Measurements from ENCODE around the gene KIAA1328.

KIAA1328 gene

GRCh38 chr18:37252854-37253393 lies 424.0 kb downstream of the KIAA1328 start:
- DNase-seq (ENCODE audit: low read depth in 2 of 2), result no peak

GRCh38 chr18:37253394-37254235 lies 424.7 kb downstream of the KIAA1328 start:
- no peak for DNase-seq (ENCODE audit: low read depth in 2 of 2)

GRCh38 chr18:37254236-37254754 lies 425.4 kb downstream of the KIAA1328 start:
- no peak for DNase-seq (ENCODE audit: low read depth in 2 of 2)

GRCh38 chr18:37254973-37255372 lies 426.0 kb downstream of the KIAA1328 start:
- no peak for DNase-seq (ENCODE audit: low read depth in 2 of 2)

GRCh38 chr18:37258131-37258530 lies 429.2 kb downstream of the KIAA1328 start:
- DNase-seq (ENCODE audit: low read depth in 2 of 2), result no peak

- DNase-seq (ENCODE audit: low read depth in 2 of 2), result no peak
These were observed 429.9 kb downstream of the KIAA1328 start for GRCh38 chr18:37258819-37259218.

- no peak for DNase-seq (ENCODE audit: low read depth in 2 of 2)
These were observed 430.8 kb downstream of the KIAA1328 start for GRCh38 chr18:37259711-37260110.

- DNase-seq (ENCODE audit: low read depth in 2 of 2), result no peak
These were observed 431.6 kb downstream of the KIAA1328 start for GRCh38 chr18:37260367-37261093.

GRCh38 chr18:37261246-37261840 lies 432.4 kb downstream of the KIAA1328 start:
- no peak for DNase-seq (ENCODE audit: low read depth in 2 of 2)

- no peak for DNase-seq (ENCODE audit: low read depth in 2 of 2)
These were observed 433.1 kb downstream of the KIAA1328 start for GRCh38 chr18:37261988-37262387.

- no peak for DNase-seq (ENCODE audit: low read depth in 2 of 2)
These were observed 436.0 kb downstream of the KIAA1328 start for GRCh38 chr18:37264956-37265355.

- DNase-seq (ENCODE audit: low read depth in 2 of 2), result no peak
These were observed 436.5 kb downstream of the KIAA1328 start for GRCh38 chr18:37265382-37265781.

GRCh38 chr18:37266290-37266689 lies 437.4 kb downstream of the KIAA1328 start:
- DNase-seq (ENCODE audit: low read depth in 2 of 2), result no peak

- no peak for DNase-seq (ENCODE audit: low read depth in 2 of 2)
These were observed 441.2 kb downstream of the KIAA1328 start for GRCh38 chr18:37270038-37270665.

GRCh38 chr18:37270666-37271052 lies 441.7 kb downstream of the KIAA1328 start:
- no peak for DNase-seq (ENCODE audit: low read depth in 2 of 2)

- no peak for DNase-seq (ENCODE audit: low read depth in 2 of 2)
These were observed 443.3 kb downstream of the KIAA1328 start for GRCh38 chr18:37272226-37272625.

- DNase-seq (ENCODE audit: low read depth in 2 of 2), result no peak
These were observed 443.9 kb downstream of the KIAA1328 start for GRCh38 chr18:37272841-37273240.

- no peak for DNase-seq (ENCODE audit: low read depth in 2 of 2)
These were observed 445.6 kb downstream of the KIAA1328 start for GRCh38 chr18:37274309-37275236.

GRCh38 chr18:37275237-37275741 lies 446.4 kb downstream of the KIAA1328 start:
- no peak for DNase-seq (ENCODE audit: low read depth in 2 of 2)

Measured in stimulated activated CD8-positive, alpha-beta memory T cell treated with anti-CD3 and anti-CD28 coated beads, Interleukin-15, amount 100 ng/mL, for 4 hours (primary cell).